Spinal cord (tissue), 10 donors: ENCODE results near the gene DCP1A. TPM values are rescaled to one million over a fixed set of nuclear protein-coding genes. Genes with fewer than 3 reads are reported as not detected.
"Not testable (repeated sequence)": the region's sequence is repeated elsewhere in the genome, so short reads cannot be mapped to it uniquely, and the experiment has no call there.

Source experiments
- DNase-seq, 6 donors: peaks; one replicate each; pipeline versions ENCODE4 v3.0.0 to v3.0.0-alpha.2; 2013 to 2015; ENCODE audit warnings: low spot score in 6 of 6, low read depth in 4 of 6
- H3K27ac ChIP-seq: one replicate; pipeline ENCODE4 v1.5.1; 2013; ENCODE audit warnings: low read depth, low read length, control low read depth
- H3K27me3 ChIP-seq: one replicate; pipeline ENCODE4 v1.6.1; 2013; ENCODE audit warnings: low read length; ENCODE audit not compliant: control insufficient read depth, insufficient read depth
- H3K36me3 ChIP-seq: one replicate; pipeline ENCODE4 v1.6.1; 2013; ENCODE audit warnings: low read length; ENCODE audit not compliant: control insufficient read depth, insufficient read depth
- H3K4me1 ChIP-seq: one replicate; pipeline ENCODE4 v1.6.1; 2013; ENCODE audit warnings: low read length; ENCODE audit not compliant: control insufficient read depth, insufficient read depth
- H3K4me3 ChIP-seq: one replicate; pipeline ENCODE4 v1.5.1; 2013; ENCODE audit warnings: low read depth, low read length, control low read depth
- H3K9me3 ChIP-seq: one replicate; pipeline ENCODE4 v1.6.1; 2013; ENCODE audit warnings: low read length; ENCODE audit not compliant: control insufficient read depth, insufficient read depth
- WGBS: methylation state at CpG from one replicate; pipeline ENCODE4 v1.1.5; 2013; ENCODE audit warnings: missing lambda C conversion rate; ENCODE audit not compliant: insufficient coverage; 5-methylcytosine and 5-hydroxymethylcytosine counted together
- polyA plus RNA-seq, 2 donors: library from polyadenylated mRNA; unstranded; fragments of 120-200 nt; gene quantifications; one replicate each; pipeline ENCODE4 v1.2.1, GENCODE V29; 2013; ENCODE audit not compliant: insufficient read length in 2 of 2
- total RNA-seq, 2 donors: library from RNA; depleted of rRNA in 1 of 2; stranded (reverse); fragments of 120-200 nt in 1 of 2; fragments of >200 nt in 1 of 2; gene quantifications; one replicate each; pipeline versions ENCODE4 v1.2.3 to v1.2.4, GENCODE V29; 2013 to 2014
- donor health status: healthy.

DCP1A gene
- total and polyA plus RNA-seq, 4 donors, result 13.3 to 18.3 (median 16.6) TPM

- WGBS, result 80% methylated on average over 3 of the region's 6 CpGs
- Histone ChIP-seq H3K36me3 (peaks cover 21% of the 10 kb centered on the region), H3K4me3 (no peak overlapping the region), H3K27ac (no peak overlapping the region), H3K4me1 (no peaks in the 10 kb centered on the region), H3K9me3 (no peaks in the 10 kb centered on the region), H3K27me3 (no peaks in the 10 kb centered on the region)
- no peak for DNase-seq
Measured at GRCh38 chr3:53334742-53335141, 12.6 kb downstream of the DCP1A start.

GRCh38 chr3:53331871-53332270, 15.5 kb downstream of the DCP1A start:
- H3K4me3 ChIP-seq, result no peak overlapping the region
- DNase-seq, result no peak
- peaks cover 22% of the 10 kb centered on the region for H3K36me3 ChIP-seq
- H3K9me3 ChIP-seq, result no peaks in the 10 kb centered on the region
- H3K27me3 ChIP-seq, result no peaks in the 10 kb centered on the region
- H3K4me1 ChIP-seq, result no peaks in the 10 kb centered on the region
- no CpG with 5 or more reads among the region's 1 CpG for WGBS
- no peak overlapping the region for H3K27ac ChIP-seq

GRCh38 chr3:53329897-53330296, 17.4 kb downstream of the DCP1A start:
- Histone ChIP-seq H3K4me3 (no peak overlapping the region), H3K4me1 (no peaks in the 10 kb centered on the region), H3K27me3 (no peaks in the 10 kb centered on the region), H3K27ac (no peak overlapping the region), H3K36me3 (peaks cover 15% of the 10 kb centered on the region), H3K9me3 (no peaks in the 10 kb centered on the region)
- no CpG with 5 or more reads among the region's 1 CpG for WGBS
- DNase-seq, result no peak

GRCh38 chr3:53328746-53329145, 18.6 kb downstream of the DCP1A start:
- Histone ChIP-seq H3K4me1 (no peaks in the 10 kb centered on the region), H3K4me3 (no peak overlapping the region), H3K36me3 (peaks cover 11% of the 10 kb centered on the region), H3K9me3 (no peaks in the 10 kb centered on the region), H3K27me3 (no peaks in the 10 kb centered on the region), H3K27ac (no peak overlapping the region)
- no peak for DNase-seq
- WGBS, result 83% methylated on average over 3 of the region's 5 CpGs

GRCh38 chr3:53327986-53328385, 19.4 kb downstream of the DCP1A start:
- H3K36me3 ChIP-seq, H3K9me3 ChIP-seq, DNase-seq, H3K27ac ChIP-seq, H3K4me3 ChIP-seq, H3K27me3 ChIP-seq, H3K4me1 ChIP-seq: not testable (repeated sequence)
- 90% methylated on average over 4 of the region's 6 CpGs for WGBS

GRCh38 chr3:53324105-53324504, 23.2 kb downstream of the DCP1A start:
- Histone ChIP-seq H3K4me1 (no peaks in the 10 kb centered on the region), H3K9me3 (no peaks in the 10 kb centered on the region), H3K27ac (no peak overlapping the region), H3K27me3 (no peaks in the 10 kb centered on the region), H3K4me3 (no peak overlapping the region), H3K36me3 (peaks cover 16% of the 10 kb centered on the region)
- WGBS, result 70% methylated on average over 5 of the region's 5 CpGs
- DNase-seq, result no peak

- peaks cover 20% of the 10 kb centered on the region for H3K36me3 ChIP-seq
- 100% methylated on average over 1 of the region's 5 CpGs for WGBS
- H3K27ac ChIP-seq, result no peak overlapping the region
- H3K27me3 ChIP-seq, result no peaks in the 10 kb centered on the region
- no peak for DNase-seq
- H3K4me3 ChIP-seq, result no peak overlapping the region
- H3K4me1 ChIP-seq, result no peaks in the 10 kb centered on the region
- no peaks in the 10 kb centered on the region for H3K9me3 ChIP-seq
Measured at GRCh38 chr3:53320697-53321096, 26.6 kb downstream of the DCP1A start.

GRCh38 chr3:53318522-53318921, 28.8 kb downstream of the DCP1A start:
- Histone ChIP-seq H3K36me3 (peaks cover 28% of the 10 kb centered on the region), H3K9me3 (no peaks in the 10 kb centered on the region), H3K27ac (no peak overlapping the region), H3K27me3 (no peaks in the 10 kb centered on the region), H3K4me1 (no peaks in the 10 kb centered on the region), H3K4me3 (no peak overlapping the region)
- no peak for DNase-seq
- 100% methylated on average over 3 of the region's 3 CpGs for WGBS

GRCh38 chr3:53312832-53313231, 34.5 kb downstream of the DCP1A start:
- no peak overlapping the region for H3K4me3 ChIP-seq
- no peaks in the 10 kb centered on the region for H3K9me3 ChIP-seq
- H3K27ac ChIP-seq, result no peak overlapping the region
- no peak for DNase-seq
- no peaks in the 10 kb centered on the region for H3K4me1 ChIP-seq
- no peaks in the 10 kb centered on the region for H3K27me3 ChIP-seq
- whole genome bisulfite sequencing, result 100% methylated on average over 1 of the region's 1 CpG
- peaks cover 44% of the 10 kb centered on the region for H3K36me3 ChIP-seq

- 97% methylated on average over 3 of the region's 3 CpGs for WGBS
- Histone ChIP-seq H3K36me3 (peaks cover 37% of the 10 kb centered on the region), H3K4me3 (no peak overlapping the region), H3K4me1 (no peaks in the 10 kb centered on the region), H3K27me3 (no peaks in the 10 kb centered on the region), H3K27ac (no peak overlapping the region), H3K9me3 (no peaks in the 10 kb centered on the region)
- DNase-seq, result no peak
Measured at GRCh38 chr3:53311882-53312281, 35.5 kb downstream of the DCP1A start.
